KMS-11 (cell line): Measurements from ENCODE around the gene PRKG1.
"Not testable (repeated sequence)": the region's sequence is repeated elsewhere in the genome, so short reads cannot be mapped to it uniquely, and the experiment has no call there.

Experiments
- H2AFZ ChIP-seq: fragments of 200-600 bp; sonication (generic); 2 replicates; pipeline ENCODE4 v1.6.1; 2016; ENCODE audit warnings: antibody characterized with exemption, mixed run types, low read depth
- H3K27ac ChIP-seq: fragments of 200-600 bp; sonication (generic); 2 replicates; pipeline ENCODE4 v1.6.1; 2016; ENCODE audit warnings: mild to moderate bottlenecking, mixed run types
- H3K27me3 ChIP-seq: fragments of 200-600 bp; sonication (generic); 2 replicates; pipeline ENCODE4 v1.6.1; 2017; ENCODE audit warnings: mild to moderate bottlenecking, low read depth, mixed run types, moderate library complexity; ENCODE audit not compliant: insufficient read depth
- H3K36me3 ChIP-seq: fragments of 200-600 bp; sonication (generic); 2 replicates; pipeline ENCODE4 v1.6.1; 2017; ENCODE audit warnings: mild to moderate bottlenecking, mixed run types; ENCODE audit not compliant: insufficient read depth
- H3K4me1 ChIP-seq: fragments of 200-600 bp; sonication (generic); 2 replicates; pipeline ENCODE4 v1.6.1; 2016; ENCODE audit warnings: mild to moderate bottlenecking, low read depth, mixed run types; ENCODE audit not compliant: poor library complexity, severe bottlenecking
- H3K4me2 ChIP-seq: fragments of 200-600 bp; sonication (generic); 2 replicates; pipeline ENCODE4 v1.7.0; 2016; ENCODE audit warnings: mild to moderate bottlenecking, mixed run types
- H3K4me3 ChIP-seq: fragments of 200-600 bp; sonication (generic); IDR thresholded peaks from 2 replicates; pipeline ENCODE4 v1.6.1; 2017; ENCODE audit warnings: low read depth, low read length, mixed read lengths; ENCODE audit not compliant: insufficient read depth
- H3K79me2 ChIP-seq: fragments of 200-600 bp; sonication (generic); 2 replicates; pipeline ENCODE4 v1.6.1; 2016; ENCODE audit warnings: low read depth, mixed run types; ENCODE audit not compliant: insufficient read depth
- H3K9ac ChIP-seq: fragments of 200-600 bp; sonication (generic); 2 replicates; pipeline ENCODE4 v1.6.1; 2016; ENCODE audit warnings: mild to moderate bottlenecking, mixed run types
- H4K20me1 ChIP-seq: fragments of 200-600 bp; sonication (generic); 2 replicates; pipeline ENCODE4 v1.6.1; 2016; ENCODE audit warnings: mild to moderate bottlenecking, mixed run types; ENCODE audit not compliant: insufficient read depth
- TF ChIP-seq, protein P1 (sequence below): fragments of 200-600 bp; sonication (generic); conservative IDR thresholded peaks from 2 replicates; pipeline ENCODE4 v1.6.1; 2017; ENCODE audit warnings: low read depth, mild to moderate bottlenecking, antibody characterized with exemption, low read length, moderate library complexity, mixed read lengths

PRKG1 gene

DNA sequence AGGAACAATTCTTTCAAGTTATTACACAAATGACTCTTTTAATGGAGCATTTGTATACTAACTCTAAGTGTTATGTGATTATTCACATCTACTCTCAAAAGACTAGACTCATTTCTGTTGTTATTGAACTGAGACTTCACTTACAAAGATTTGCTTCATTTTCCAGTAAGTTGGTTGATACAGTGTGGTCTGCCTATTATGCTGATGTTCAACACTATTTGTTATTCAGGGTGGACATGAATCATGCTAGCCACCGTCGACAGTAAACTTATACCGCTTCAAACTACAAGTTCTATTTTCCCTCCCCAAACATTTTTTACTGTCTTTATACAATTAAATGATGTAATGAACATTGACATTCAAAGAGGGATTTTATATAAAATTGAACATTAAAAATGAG, 84.5 kb downstream of the PRKG1 start:
- no peaks in the 10 kb centered on the region for H3K27me3 ChIP-seq
- H3K4me2 ChIP-seq, result no peak overlapping the region
- H3K27ac ChIP-seq, result no peak overlapping the region
- H3K9ac ChIP-seq, result no peak overlapping the region
- no peaks in the 10 kb centered on the region for H3K79me2 ChIP-seq
- TF ChIP-seq, protein P1, sequence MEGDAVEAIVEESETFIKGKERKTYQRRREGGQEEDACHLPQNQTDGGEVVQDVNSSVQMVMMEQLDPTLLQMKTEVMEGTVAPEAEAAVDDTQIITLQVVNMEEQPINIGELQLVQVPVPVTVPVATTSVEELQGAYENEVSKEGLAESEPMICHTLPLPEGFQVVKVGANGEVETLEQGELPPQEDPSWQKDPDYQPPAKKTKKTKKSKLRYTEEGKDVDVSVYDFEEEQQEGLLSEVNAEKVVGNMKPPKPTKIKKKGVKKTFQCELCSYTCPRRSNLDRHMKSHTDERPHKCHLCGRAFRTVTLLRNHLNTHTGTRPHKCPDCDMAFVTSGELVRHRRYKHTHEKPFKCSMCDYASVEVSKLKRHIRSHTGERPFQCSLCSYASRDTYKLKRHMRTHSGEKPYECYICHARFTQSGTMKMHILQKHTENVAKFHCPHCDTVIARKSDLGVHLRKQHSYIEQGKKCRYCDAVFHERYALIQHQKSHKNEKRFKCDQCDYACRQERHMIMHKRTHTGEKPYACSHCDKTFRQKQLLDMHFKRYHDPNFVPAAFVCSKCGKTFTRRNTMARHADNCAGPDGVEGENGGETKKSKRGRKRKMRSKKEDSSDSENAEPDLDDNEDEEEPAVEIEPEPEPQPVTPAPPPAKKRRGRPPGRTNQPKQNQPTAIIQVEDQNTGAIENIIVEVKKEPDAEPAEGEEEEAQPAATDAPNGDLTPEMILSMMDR, result no peak
- H3K4me3 ChIP-seq, result no peak overlapping the region
- no peaks in the 10 kb centered on the region for H3K4me1 ChIP-seq
- no peak overlapping the region for H2AFZ ChIP-seq
- H3K36me3 ChIP-seq, result no peaks in the 10 kb centered on the region
- H4K20me1 ChIP-seq, result no peaks in the 10 kb centered on the region

DNA sequence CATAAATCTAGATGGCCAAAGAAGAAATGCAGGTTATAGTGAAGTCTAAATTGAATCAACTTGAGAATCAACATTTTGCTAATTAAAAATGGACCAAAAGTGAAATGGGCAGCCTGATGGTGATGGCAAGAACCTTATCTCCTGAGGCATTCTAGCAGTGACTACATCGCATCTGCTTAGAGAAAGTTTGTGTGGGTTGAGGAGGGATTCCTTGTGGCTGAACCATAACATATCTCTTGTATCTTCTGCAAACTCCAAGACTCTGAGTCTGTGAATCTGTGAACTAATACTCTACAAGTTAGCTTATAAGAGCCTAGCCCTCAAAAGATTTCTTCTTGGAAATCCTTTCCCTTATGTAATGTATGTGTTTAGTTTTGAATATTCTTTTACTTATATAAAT, 85.6 kb downstream of the PRKG1 start:
- Histone ChIP-seq H3K36me3 (no peaks in the 10 kb centered on the region), H2AFZ (no peak overlapping the region), H3K79me2 (no peaks in the 10 kb centered on the region), H3K27ac (no peak overlapping the region), H3K9ac (no peak overlapping the region), H3K4me1 (no peaks in the 10 kb centered on the region), H3K4me3 (no peak overlapping the region), H4K20me1 (no peaks in the 10 kb centered on the region), H3K27me3 (no peaks in the 10 kb centered on the region), H3K4me2 (no peak overlapping the region)
- TF ChIP-seq, protein P1, result no peak

DNA sequence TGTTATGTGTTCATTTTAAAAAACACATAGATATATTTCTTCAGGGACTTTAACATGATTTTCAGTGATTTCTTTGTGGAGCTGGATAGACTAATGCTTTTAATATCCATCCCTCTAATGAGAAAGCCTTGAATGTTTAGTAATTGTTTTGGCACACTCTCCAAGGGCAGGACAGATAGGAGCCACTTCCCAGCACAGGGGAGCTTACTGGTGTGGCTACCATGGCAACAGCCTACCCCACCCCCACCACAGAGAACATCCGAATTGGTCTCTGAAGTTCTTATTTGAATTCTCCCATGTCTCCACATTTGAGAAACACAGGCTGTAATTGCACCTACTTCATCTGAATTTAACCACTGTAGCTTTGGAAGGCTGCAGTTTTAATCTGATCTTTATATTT, 87.7 kb downstream of the PRKG1 start:
- no peak overlapping the region for H3K27ac ChIP-seq
- no peak overlapping the region for H3K4me3 ChIP-seq
- H3K9ac ChIP-seq, result no peak overlapping the region
- H3K27me3 ChIP-seq, result no peaks in the 10 kb centered on the region
- no peaks in the 10 kb centered on the region for H4K20me1 ChIP-seq
- no peak overlapping the region for H3K4me2 ChIP-seq
- H3K36me3 ChIP-seq, result no peaks in the 10 kb centered on the region
- TF ChIP-seq, protein P1, result no peak
- H3K79me2 ChIP-seq, result no peaks in the 10 kb centered on the region
- H3K4me1 ChIP-seq, result no peaks in the 10 kb centered on the region
- no peak overlapping the region for H2AFZ ChIP-seq

DNA sequence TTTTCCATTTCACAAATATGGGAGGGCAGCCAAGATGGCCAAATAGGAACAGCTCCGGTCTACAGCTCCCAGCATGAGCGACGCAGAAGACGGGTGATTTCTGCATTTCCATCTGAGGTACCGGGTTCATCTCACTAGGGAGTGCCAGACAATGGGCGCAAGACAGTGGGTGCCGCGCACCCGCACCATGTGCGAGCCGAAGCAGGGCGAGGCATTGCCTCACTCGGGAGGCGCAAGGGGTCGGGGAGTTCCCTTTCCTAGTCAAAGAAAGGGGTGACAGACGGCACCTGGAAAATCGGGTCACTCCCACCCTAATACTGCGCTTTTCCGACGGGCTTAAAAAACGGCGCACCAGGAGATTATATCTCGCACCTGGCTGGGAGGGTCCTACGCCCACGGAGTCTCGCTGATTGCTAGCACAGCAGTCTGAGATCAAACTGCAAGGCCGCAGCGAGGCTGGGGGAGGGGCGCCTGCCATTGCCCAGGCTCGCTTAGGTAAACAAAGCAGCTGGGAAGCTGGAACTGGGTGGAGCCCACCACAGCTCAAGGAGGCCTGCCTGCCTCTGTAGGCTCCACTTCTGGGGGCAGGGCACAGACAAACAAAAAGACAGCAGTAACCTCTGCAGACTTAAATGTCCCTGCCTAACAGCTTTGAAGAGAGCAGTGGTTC, 89.2 kb downstream of the PRKG1 start:
- H2AFZ ChIP-seq, H3K4me2 ChIP-seq, H3K9ac ChIP-seq, H3K4me1 ChIP-seq, H3K27me3 ChIP-seq, H3K27ac ChIP-seq, H3K79me2 ChIP-seq, H4K20me1 ChIP-seq, H3K4me3 ChIP-seq, H3K36me3 ChIP-seq: not testable (repeated sequence)

DNA sequence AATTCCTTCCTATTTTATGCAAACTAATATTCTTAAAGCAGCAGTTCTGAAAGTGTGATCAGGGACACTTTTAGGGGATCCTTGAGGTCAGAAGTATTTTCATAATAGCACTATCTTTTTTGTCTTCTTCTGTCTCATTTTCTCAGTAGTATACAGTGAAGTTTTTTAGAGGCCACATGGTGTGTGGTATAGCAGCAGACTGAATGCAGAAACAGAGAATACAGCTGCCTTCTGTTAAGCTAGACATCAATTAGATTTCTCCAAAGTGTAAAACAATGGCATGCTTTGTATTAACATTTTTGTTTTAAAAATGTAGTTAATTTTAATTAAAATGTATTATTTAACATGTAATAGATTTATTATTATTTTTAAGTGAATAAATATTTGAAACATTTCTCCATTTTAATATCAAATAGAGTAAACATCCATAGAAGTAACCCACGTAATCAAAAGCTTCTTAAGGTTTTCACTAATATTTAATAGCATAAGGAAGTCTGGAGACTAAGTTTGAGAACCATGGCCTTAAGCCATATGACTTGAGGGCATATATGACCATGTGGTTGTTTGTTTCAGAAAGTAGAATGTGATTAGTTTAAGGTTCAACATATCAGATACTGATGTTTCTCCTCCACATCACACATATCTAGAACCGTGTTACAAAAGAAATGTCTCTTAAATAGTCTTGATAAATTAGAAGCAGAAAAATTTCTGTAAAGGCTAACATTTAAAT, 94.0 kb downstream of the PRKG1 start:
- no peak overlapping the region for H3K27ac ChIP-seq
- H3K36me3 ChIP-seq, result no peaks in the 10 kb centered on the region
- H3K79me2 ChIP-seq, result no peaks in the 10 kb centered on the region
- TF ChIP-seq, protein P1, result no peak
- no peak overlapping the region for H2AFZ ChIP-seq
- no peaks in the 10 kb centered on the region for H3K27me3 ChIP-seq
- H4K20me1 ChIP-seq, result no peaks in the 10 kb centered on the region
- H3K4me1 ChIP-seq, result no peaks in the 10 kb centered on the region
- no peak overlapping the region for H3K4me3 ChIP-seq
- H3K4me2 ChIP-seq, result no peak overlapping the region
- no peak overlapping the region for H3K9ac ChIP-seq
